Natural killer cell (primary cell): ENCODE data around the gene RAMACL. TPM values are rescaled to one million over a fixed set of nuclear protein-coding genes. Genes with fewer than 3 reads are reported as not detected.

Experiments used
- ATAC-seq, 3 donors: fragments of 150-1000 bp in 2 of 3; fragments of 200-7000 bp in 1 of 3; cut with Tn5 transposase; 1 replicate in 1 of 3; 2 replicates in 2 of 3; pipeline ENCODE4 v1.10.0; 2021; ENCODE audit warnings: mild to moderate bottlenecking in 2 of 3, moderate library complexity in 2 of 3
- DNase-seq, 2 donors: peaks; one replicate each; pipeline versions ENCODE4 v3.0.0 to v3.0.0-alpha.2; 2013 to 2021; ENCODE audit warnings: mixed read lengths in 1 of 2
- H3K27ac ChIP-seq: one replicate; pipeline ENCODE4 v1.5.1; 2013; ENCODE audit warnings: mild to moderate bottlenecking, low read length
- H3K27me3 ChIP-seq: one replicate; pipeline ENCODE4 v1.6.1; 2013; ENCODE audit warnings: low read length; ENCODE audit not compliant: control insufficient read depth, insufficient read depth
- H3K36me3 ChIP-seq: one replicate; pipeline ENCODE4 v1.6.1; 2013; ENCODE audit warnings: low read length; ENCODE audit not compliant: control insufficient read depth, insufficient read depth
- H3K4me1 ChIP-seq: one replicate; pipeline ENCODE4 v1.6.1; 2013; ENCODE audit warnings: low read length; ENCODE audit not compliant: control insufficient read depth, insufficient read depth
- H3K4me3 ChIP-seq: one replicate; pipeline ENCODE4 v1.5.1; 2013; ENCODE audit warnings: low read length
- H3K9me3 ChIP-seq: one replicate; pipeline ENCODE4 v1.6.1; 2013; ENCODE audit warnings: low read length; ENCODE audit not compliant: control insufficient read depth, insufficient read depth
- H3K27ac Mint-ChIP-seq, 2 donors: one replicate each; pipeline ENCODE4 v1.8.0; 2022; ENCODE audit warnings: mild to moderate bottlenecking in 2 of 2, mixed read lengths in 2 of 2, moderate library complexity in 1 of 2
- H3K27me3 Mint-ChIP-seq, 2 donors: one replicate each; pipeline ENCODE4 v1.8.0; 2022; ENCODE audit warnings: low read depth in 2 of 2, mixed read lengths in 2 of 2
- H3K36me3 Mint-ChIP-seq: one replicate; pipeline ENCODE4 v1.8.0; 2022; ENCODE audit warnings: mixed read lengths
- H3K4me1 Mint-ChIP-seq, 2 donors: one replicate each; pipeline ENCODE4 v1.8.0; 2022; ENCODE audit warnings: mixed read lengths in 2 of 2
- H3K4me3 Mint-ChIP-seq: one replicate; pipeline ENCODE4 v1.8.0; 2022; ENCODE audit warnings: mild to moderate bottlenecking, moderate library complexity, mixed read lengths
- H3K9me3 Mint-ChIP-seq, 2 donors: one replicate each; pipeline ENCODE4 v1.8.0; 2022; ENCODE audit warnings: mixed read lengths in 2 of 2
- CTCF ChIP-seq: fragments of 200-600 bp; IDR thresholded peaks from one replicate; pipeline ENCODE4 v1.8.0; 2022; ENCODE audit warnings: antibody characterized with exemption
- WGBS: methylation state at CpG from one replicate; pipeline ENCODE4 v1.1.7; 2013; ENCODE audit warnings: missing lambda C conversion rate; ENCODE audit not compliant: insufficient coverage; 5-methylcytosine and 5-hydroxymethylcytosine counted together
- intact Hi-C: fragments of 100-400 bp; cut with micrococcal nuclease; formaldehyde crosslinking; loops from one replicate; pipeline ENCODE4 v1.14.2; 2022
- total RNA-seq, 4 donors: library from RNA; stranded (reverse); fragments of 120-200 nt in 1 of 4; gene quantifications; one replicate each; pipeline versions ENCODE4 v1.2.3 to v1.2.4, GENCODE V29; 2013 to 2022

Gene RAMACL
- total RNA-seq, 3 donors from 2014 or later (not counting 1 experiment from before 2014, with no cell fraction given) = 0.68 to 5.6 (median 1.1) TPM

- Mint-ChIP-seq H3K9me3 (no peaks in the 10 kb centered on the region), H3K4me3 (no peak overlapping the region), H3K27me3 (peaks cover 32% of the 10 kb centered on the region in 2 donors), H3K4me1 (peaks cover 10 to 11% of the 10 kb centered on the region in 2 donors), H3K27ac (no peak overlapping the region), H3K36me3 (peaks cover 6% of the 10 kb centered on the region)
- H3K4me1 ChIP-seq = peaks cover 3% of the 10 kb centered on the region
- no peak for TF ChIP-seq CTCF
- H3K4me3 ChIP-seq = no peak overlapping the region
- intact Hi-C loops = no loop called here
- H3K36me3 ChIP-seq = no peaks in the 10 kb centered on the region
- no peaks in the 10 kb centered on the region for H3K9me3 ChIP-seq
- H3K27ac ChIP-seq = no peak overlapping the region
- no peak for ATAC-seq
- DNase-seq = no peak
- 100% methylated on average over 1 of the region's 1 CpG for WGBS
- no peaks in the 10 kb centered on the region for H3K27me3 ChIP-seq
Observed at GRCh38 chr6:166559662-166560061, 26.8 kb downstream of the RAMACL start.

- no peak overlapping the region for H3K27ac Mint-ChIP-seq
- no peaks in the 10 kb centered on the region for H3K27me3 ChIP-seq
- no peak for DNase-seq
- peaks cover 27 to 30% of the 10 kb centered on the region in 2 donors for H3K27me3 Mint-ChIP-seq
- intact Hi-C loops = no loop called here
- H3K4me3 ChIP-seq = no peak overlapping the region
- WGBS = 92% methylated on average over 3 of the region's 5 CpGs
- H3K9me3 Mint-ChIP-seq = no peaks in the 10 kb centered on the region
- H3K36me3 ChIP-seq = no peaks in the 10 kb centered on the region
- no peak overlapping the region for H3K27ac ChIP-seq
- H3K4me1 ChIP-seq = peaks cover 3% of the 10 kb centered on the region
- peaks cover 10 to 11% of the 10 kb centered on the region in 2 donors for H3K4me1 Mint-ChIP-seq
- peaks cover 6% of the 10 kb centered on the region for H3K36me3 Mint-ChIP-seq
- no peak overlapping the region for H3K4me3 Mint-ChIP-seq
- no peaks in the 10 kb centered on the region for H3K9me3 ChIP-seq
- no peak for ATAC-seq
- no peak for TF ChIP-seq CTCF
Observed at GRCh38 chr6:166559211-166559610, 27.3 kb downstream of the RAMACL start.

- no peak overlapping the region for H3K4me3 ChIP-seq
- no peaks in the 10 kb centered on the region for H3K36me3 ChIP-seq
- Mint-ChIP-seq H3K4me3 (no peak overlapping the region), H3K27ac (no peak overlapping the region), H3K9me3 (no peaks in the 10 kb centered on the region), H3K4me1 (peaks cover 10 to 11% of the 10 kb centered on the region in 2 donors), H3K27me3 (peaks cover 23 to 29% of the 10 kb centered on the region in 2 donors), H3K36me3 (peaks cover 6% of the 10 kb centered on the region)
- H3K4me1 ChIP-seq = peaks cover 3% of the 10 kb centered on the region
- ATAC-seq (no peak), DNase-seq (no peak)
- WGBS = 92% methylated on average over 12 of the region's 12 CpGs
- no peaks in the 10 kb centered on the region for H3K27me3 ChIP-seq
- no peaks in the 10 kb centered on the region for H3K9me3 ChIP-seq
- no peak overlapping the region for H3K27ac ChIP-seq
- intact Hi-C loops = no loop called here
- TF ChIP-seq CTCF = no peak
Observed at GRCh38 chr6:166558156-166559005, 28.1 kb downstream of the RAMACL start.
